ENCODE data around the gene WFIKKN1.
"Not testable (repeated sequence)": the region's sequence is repeated elsewhere in the genome, so short reads cannot be mapped to it uniquely, and the experiment has no call there.

The WFIKKN1 gene

GRCh38 chr16:595094-595528, 35.7 kb upstream of the WFIKKN1 start:
- no peak for DNase-seq (ENCODE audit: low read depth)

DNA sequence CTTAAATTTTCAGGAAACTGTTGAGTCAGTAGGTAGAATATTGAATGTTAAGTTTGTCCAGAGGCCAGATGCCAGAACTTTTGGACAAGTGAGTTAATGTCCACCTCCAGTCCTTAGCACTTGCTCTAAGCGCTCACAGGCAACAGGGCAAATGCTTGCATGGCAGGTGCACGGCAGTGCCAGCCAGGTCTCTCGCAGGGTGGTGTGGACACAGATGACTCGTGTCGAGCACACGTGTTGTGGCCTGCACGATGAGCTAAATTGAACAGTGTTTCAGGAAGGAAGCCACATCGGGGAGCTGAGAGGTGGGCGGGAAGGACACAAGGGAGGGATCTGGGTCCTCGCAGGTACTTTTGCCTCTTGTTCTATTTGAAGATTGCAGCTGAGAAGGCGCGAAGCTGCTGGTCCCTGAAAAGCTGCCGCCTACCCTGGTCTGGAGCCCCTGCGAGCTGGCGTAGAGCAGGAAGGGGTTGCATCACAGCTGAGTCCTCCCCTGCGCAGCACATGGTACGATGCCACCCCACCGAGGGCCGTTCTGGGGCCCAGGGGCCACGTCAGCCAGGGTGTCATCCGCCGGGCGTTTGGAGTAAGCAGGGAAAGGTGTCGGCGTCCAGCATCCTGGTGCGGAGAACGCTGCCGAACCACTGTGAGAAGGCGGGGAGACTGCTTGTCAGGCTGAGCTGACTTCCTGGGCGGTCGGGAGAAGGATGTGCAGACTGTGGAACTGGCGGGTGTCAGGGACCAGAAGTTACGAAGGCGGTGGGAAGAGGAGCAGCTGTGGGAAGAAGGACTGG, 34.6 kb upstream of the WFIKKN1 start:
- no peak for DNase-seq (ENCODE audit: low read depth)

DNA sequence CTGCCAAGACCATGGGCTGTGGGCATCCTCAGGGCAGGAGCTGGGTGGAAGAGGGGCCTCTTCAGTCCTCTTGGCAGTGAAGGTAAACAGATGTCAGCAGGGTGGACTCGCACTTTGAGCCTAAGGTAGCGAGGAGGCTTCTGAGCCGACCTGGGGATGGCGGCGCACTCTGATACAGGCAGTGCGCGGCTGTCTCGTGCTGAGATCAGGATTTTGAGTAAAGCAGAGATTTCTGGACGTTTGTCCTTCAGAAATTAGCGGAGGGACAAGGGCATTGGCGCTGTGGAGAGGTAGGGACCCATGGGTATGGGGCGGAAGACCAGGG, 34.1 kb upstream of the WFIKKN1 start:
- DNase-seq (ENCODE audit: low read depth): no peak

DNA sequence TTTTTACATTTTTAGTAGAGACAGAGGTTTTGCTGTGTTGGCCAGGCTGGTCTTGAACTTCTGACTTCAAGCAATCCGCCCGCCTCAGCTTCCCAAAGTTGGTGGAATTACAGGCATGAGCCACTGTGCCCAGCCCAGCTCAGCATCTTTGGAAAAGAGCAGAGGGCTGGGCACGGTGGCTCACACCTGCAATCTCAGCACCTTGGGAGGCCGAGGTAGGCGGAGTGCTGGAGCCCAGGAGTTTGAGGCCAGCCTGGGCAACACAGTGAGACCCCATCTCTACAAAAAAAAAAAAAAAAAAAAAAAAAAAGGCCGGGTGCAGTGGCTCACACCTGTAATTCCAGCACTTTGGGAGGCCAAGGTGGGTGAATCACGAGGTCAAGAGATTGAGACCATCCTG, 33.1 kb upstream of the WFIKKN1 start:
- DNase-seq (ENCODE audit: low read depth): not testable (repeated sequence)

DNA sequence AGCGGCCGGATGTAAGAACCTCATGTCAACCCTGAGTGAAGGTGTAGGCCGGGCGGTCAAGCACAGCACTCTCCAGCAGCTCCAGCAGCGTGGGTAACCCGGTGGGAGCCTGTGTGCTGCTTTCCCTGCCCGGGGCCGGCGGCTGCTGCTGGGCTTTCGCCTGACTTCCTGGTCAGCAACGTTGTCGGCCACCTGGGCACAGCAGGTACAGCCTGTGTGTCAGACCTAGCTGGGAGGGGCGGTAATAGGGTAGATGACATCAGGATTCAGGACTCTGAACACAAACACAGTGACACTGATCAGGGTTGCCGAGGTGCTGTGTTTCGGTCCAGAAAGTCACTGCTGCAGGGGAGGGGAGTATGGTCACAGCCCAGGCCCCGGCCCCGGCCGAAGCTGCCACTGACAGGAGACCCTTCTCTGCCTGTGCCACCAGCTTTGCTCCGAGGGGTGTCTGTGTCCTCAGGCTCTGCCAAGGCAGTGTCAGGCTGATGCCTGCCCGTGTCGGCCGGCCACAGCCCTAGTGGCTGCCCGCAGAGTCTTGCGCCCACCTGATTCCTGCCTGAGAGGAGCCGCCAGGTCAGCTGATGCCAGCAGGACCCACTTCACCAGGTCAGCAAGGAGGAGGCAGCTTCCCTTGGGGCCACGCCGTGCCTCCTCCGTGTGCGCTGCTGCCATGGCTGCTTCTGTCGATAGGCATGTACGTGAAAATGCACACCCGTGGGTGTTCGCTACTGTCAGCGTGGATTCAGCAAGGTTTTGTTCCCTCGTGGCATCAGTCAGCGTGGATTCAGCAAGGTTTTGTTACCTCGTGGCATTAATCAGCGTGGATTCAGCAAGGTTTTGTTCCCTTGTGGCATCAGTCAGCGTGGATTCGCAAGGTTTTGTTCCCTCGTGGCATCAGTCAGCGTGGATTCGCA, 31.7 kb upstream of the WFIKKN1 start:
- DNase-seq (ENCODE audit: low read depth): no peak

- DNase-seq (ENCODE audit: low read depth): no peak
Observed at GRCh38 chr16:600781-601180, 30.0 kb upstream of the WFIKKN1 start.

DNA sequence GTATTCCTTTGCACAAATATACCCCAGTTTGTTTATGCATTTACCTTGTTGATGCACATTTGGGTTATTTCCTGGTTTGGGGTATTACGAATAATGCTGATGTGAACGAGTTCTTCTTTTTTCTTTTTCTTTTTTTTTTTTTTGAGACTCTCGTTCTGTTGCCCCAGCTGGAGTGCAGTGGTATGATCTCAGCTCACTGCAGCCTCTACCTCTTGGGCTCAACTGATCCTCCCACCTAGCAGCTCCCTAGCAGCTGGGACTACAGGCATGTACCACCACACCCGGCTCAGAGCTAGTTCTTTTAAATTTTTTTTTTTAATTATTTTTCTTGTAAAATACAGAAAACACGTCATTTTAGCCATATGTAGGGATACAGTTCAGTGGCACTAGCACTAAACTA, 26.9 kb upstream of the WFIKKN1 start:
- no peak for DNase-seq (ENCODE audit: low read depth)

- DNase-seq (ENCODE audit: low read depth): no peak
Observed at GRCh38 chr16:606656-607307, 24.0 kb upstream of the WFIKKN1 start.

DNA sequence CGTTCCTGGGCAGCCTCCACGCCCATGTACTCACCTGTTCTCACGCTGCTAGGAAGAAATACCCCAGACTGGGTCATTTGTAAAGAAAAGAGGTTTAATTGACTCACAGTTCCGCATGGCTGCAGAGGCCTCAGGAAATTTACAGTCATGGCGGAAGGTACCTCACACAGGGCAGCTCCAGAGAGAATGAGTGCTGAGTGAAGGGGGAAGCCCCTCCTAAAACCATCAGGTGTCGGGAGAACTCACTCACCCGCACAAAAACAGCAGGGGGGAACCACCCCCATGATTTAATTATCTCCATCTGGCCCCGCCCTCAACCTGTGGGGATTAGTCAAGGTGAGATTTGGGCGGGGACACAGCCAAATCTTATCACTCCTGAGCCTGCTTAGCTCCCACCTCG, 22.8 kb upstream of the WFIKKN1 start:
- DNase-seq (ENCODE audit: low read depth): no peak

DNA sequence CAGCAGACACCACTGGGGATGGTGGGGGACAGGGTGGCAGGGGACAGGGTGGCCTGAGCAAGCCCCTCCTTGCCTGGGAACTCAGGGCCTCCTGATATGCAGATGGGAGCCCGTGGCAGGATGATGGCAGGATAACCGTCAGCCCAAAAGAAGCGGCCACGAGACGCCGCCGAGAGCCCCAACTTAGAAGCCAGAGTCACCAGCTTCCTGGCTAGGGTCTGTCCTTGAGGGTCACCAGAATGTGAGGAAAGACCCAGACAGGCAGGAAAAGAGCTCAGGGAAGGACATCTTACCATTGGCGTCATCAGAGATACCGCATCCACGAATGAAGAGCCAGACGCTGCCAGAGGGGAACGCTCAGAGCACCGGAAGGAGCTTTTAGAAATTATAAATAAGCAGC, 21.5 kb upstream of the WFIKKN1 start:
- DNase-seq (ENCODE audit: low read depth): no peak

DNA sequence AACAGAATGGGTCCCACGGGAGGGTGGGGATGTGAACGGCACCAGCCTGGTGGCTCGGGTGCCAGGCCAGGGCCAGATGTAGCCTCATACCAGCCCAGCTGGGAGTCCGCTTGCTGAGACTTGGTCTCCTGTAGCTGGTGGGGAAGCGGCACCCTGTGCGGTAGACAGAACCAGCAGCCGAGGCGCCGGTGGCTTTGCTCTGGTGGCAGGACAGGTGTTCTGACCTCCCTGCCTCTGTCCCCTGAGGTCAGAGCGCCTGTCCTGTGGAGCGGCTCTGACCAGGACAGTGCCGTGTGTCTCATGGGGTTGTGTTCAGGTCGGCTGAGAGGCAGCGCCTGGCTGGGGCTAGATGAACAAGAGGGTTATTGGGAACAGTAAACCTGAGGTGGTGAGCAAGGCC, 20.8 kb upstream of the WFIKKN1 start:
- DNase-seq (ENCODE audit: low read depth): no peak

DNA sequence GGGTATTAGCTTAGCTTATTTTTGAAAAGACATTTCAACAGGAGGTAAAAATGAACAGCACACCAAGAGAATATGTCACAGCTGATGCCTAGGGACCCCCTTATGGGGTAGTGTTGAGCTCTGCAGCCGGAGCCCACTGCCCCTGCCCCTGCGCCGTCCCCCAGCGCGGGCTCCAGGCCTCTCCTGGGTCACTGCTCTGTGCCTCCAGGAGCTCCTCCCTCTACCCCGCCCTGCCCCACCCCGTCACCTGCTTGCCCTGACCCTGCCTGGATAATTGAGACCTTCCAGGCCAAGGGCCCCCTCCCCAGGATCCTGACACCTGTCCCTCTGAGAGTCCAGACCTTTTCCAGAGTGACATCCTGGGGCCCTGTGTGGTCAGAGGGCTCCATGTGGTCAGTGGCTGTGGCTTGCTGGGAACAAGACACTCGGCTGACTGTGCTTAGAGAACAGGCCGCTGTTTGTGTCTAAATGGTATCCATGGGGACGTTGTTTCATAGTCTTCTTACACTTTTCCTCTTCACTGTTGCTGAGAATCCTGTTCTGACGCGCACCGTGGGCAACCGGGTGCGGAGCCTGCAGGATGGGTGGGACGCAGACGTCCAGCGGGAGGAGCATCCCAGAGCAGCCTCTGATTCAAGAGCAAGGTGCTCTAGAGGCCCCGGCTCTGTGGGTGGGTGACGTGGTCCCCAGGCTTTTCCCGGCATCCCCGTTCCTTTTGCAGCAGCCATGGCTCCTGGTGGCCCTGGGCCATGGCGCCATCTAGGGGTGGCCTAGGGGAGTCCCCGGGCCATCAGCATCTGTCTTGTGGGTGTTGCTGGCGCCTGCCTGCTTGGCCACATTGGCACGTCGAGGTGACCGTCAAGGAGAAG, 20.0 kb upstream of the WFIKKN1 start:
- DNase-seq (ENCODE audit: low read depth): peak; percentile 32

DNA sequence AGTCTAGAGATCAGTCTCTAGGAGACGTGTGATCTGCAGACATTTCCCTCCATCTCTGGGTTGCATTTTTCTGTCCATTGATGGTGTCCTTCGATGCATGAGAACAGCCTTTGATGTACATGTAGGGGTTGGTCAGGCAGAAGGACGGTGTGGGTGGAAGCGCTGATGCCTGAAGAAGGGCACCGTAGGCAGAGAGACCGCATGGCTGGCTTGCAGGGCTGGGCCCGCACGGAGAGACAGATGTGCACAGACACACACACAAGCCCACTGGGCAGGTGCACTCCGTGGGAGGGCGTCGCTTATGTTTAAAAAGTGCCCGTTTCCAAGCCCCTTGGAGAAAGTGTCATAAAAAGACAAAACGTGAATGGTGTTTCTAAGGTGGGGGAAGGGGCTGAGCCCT, 15.7 kb upstream of the WFIKKN1 start:
- no peak for DNase-seq (ENCODE audit: low read depth)

- no peak for DNase-seq (ENCODE audit: low read depth)
Observed at GRCh38 chr16:616733-617586, 13.8 kb upstream of the WFIKKN1 start.

DNA sequence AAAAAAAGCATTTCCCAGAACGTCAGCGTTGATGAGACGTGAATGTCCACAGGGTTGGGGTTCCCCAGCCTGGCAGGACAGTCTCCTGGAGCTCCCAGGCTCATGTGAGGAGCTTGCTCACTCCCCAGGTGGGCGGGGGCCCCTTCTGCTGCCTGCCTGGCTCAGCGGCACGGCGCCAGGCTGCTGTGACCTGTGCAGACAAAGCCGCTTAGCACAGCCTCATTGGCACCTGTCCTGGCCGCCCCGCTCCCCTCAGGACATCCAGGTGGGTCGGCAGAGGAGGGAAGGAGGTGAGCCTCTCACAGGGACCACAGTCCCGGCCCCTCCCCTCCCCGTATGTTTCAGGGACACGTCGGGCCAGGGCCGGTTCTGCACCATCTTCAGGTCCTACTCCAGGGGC, 12.9 kb upstream of the WFIKKN1 start:
- no peak for DNase-seq (ENCODE audit: low read depth)

DNA sequence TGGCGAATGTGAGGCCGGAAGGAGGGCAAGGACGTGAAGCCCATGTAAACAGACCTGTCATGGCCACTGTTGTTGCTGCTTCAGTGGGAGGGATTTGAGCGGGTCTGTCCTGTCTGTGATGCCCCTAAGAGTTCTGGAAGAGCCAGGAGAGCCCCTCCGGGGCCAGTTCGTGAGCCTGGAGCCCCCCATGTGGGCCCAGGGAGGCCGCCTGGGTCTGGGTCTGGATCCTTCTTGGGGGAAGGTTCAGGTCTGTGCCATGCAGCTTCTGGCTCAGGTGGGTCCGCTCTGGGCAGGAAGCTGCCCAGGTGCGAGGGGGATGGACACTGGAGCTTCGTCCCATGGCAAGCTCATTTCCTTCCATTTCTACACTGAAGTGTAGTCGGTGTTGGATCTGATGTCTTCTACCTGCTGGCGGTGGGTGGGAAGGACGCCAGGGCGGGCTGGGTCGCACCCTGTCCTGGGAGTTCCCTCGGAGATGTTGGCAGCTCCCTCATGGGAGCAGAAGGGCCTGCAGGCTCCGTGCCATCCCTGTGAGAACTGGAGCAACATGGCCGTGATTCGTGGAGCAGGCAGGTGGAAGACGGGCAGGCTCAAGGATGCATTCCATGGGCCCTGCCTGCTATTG, 11.2 kb upstream of the WFIKKN1 start:
- no peak for DNase-seq (ENCODE audit: low read depth)

- DNase-seq (ENCODE audit: low read depth): no peak
Observed at GRCh38 chr16:620700-621525, 9.9 kb upstream of the WFIKKN1 start.

DNA sequence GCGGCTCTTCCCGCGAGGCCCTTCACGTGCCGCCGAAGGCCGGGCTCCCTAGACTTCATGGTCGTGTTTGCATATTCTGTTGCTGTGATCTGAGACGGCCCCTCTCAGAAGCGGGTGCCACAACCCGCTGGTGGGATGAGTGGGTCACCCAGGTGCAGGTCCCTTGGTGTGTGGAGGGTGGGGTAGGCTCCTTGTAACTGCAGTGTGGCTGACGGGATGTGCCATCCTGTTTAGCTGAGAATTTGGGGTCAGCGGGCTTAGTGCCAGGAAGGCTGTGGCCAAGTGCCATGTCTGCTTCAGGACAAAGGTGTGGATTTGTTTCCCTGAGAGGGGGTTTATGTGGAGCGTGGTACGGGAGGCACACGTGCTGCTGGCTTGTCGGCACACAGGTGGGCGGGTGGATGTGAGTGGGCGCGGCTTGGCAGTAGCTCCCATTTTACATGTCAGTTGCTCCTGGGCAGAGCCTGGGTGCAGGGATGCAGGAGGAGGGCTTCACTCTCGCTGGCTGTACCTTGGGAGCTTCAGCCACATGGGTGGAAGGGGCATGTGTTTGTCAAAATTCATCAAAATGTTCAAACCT, 9.2 kb upstream of the WFIKKN1 start:
- no peak for DNase-seq (ENCODE audit: low read depth)

DNA sequence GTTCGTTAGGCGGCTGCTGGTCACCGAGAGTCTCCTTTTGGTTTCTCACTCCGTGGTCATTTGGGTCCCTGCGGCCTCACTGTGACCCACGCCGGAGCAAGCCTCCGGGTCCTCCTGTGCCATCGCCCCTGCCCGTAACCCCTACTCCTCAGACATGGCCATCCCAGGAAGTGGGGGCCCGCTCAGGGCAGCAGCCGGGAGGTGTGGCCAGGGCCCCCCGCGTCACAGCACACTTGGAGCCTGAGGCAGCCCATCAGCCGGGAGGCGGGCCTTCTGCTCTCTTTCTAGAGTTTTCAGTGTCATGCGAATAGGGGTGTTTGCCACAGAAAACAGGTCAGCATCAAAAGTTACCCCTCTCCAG, 7.9 kb upstream of the WFIKKN1 start:
- DNase-seq (ENCODE audit: low read depth): no peak
